Esophagus (tissue), 2 donors: ENCODE results near the gene GRB10. TPM values are rescaled to one million over a fixed set of nuclear protein-coding genes. Genes with fewer than 3 reads are reported as not detected.

Experiments
- H3K27ac ChIP-seq, 2 donors: one replicate each; pipeline ENCODE4 v1.5.1; 2013; ENCODE audit warnings: low read depth in 2 of 2, mild to moderate bottlenecking in 2 of 2, inconsistent platforms in 1 of 2, low read length in 1 of 2, moderate library complexity in 1 of 2
- H3K27me3 ChIP-seq, 2 donors: one replicate each; pipeline ENCODE4 v1.6.1; 2013; ENCODE audit warnings: low read length in 2 of 2, control low read depth in 1 of 2, mild to moderate bottlenecking in 1 of 2; ENCODE audit not compliant: insufficient read depth in 2 of 2, control insufficient read depth in 1 of 2
- H3K36me3 ChIP-seq, 2 donors: one replicate each; pipeline ENCODE4 v1.6.1; 2013; ENCODE audit warnings: low read length in 1 of 2; ENCODE audit not compliant: control insufficient read depth in 2 of 2, insufficient read depth in 2 of 2
- H3K4me1 ChIP-seq, 2 donors: one replicate each; pipeline ENCODE4 v1.6.1; 2013; ENCODE audit warnings: low read length in 1 of 2; ENCODE audit not compliant: control insufficient read depth in 2 of 2, insufficient read depth in 2 of 2
- H3K4me3 ChIP-seq, 2 donors: one replicate each; pipeline ENCODE4 v1.5.1; 2013; ENCODE audit warnings: low read length in 2 of 2, mild to moderate bottlenecking in 2 of 2, low read depth in 1 of 2, moderate library complexity in 1 of 2
- H3K9me3 ChIP-seq, 2 donors: one replicate each; pipeline ENCODE4 v1.6.1; 2013; ENCODE audit warnings: mild to moderate bottlenecking in 2 of 2, low read depth in 1 of 2, low read length in 1 of 2, moderate library complexity in 1 of 2; ENCODE audit not compliant: control insufficient read depth in 2 of 2, insufficient read depth in 1 of 2
- WGBS, 2 donors: extraction: QIAGEN DNeasy Blood & Tissue Kit; methylation state at CpG; one replicate each; pipeline ENCODE4 v1.1.7; 2013; 5-methylcytosine and 5-hydroxymethylcytosine counted together
- polyA plus RNA-seq, 2 donors: library from polyadenylated mRNA; stranded (reverse); fragments of 200-250 nt; gene quantifications; one replicate each; pipeline ENCODE4 v1.2.3, GENCODE V29; 2013
- donor health status: healthy with polysubstance abuse.
- donor health status: Bipolar disorder and iron deficiency.

Gene GRB10
- polyA plus RNA-seq, 2 donors: 4.0 to 5.0 TPM

DNA sequence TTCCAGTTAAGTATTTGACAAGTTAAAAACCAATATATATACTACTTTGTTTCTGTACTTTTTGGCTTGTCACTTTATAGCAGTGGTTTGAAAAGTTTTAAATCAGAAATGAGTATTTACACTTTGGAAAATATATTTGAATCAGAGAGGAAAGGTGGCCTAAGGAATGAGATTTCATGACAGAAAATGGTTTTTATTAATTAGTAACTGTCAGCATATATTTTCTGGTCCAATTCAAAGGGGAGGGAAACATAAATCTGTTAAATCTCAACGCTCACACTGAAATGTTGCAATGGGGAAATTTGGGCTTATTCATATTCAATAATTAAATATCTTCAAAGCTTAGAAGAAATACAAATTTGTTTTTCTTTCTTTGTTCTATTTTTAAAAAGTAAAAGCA lies 100.1 kb downstream of the GRB10 start:
- H3K4me3 ChIP-seq: no peak overlapping the region
- no peaks in the 10 kb centered on the region for H3K9me3 ChIP-seq
- WGBS, 2 donors: 92 to 97% methylated on average over 1 of the region's 1 CpG
- H3K27ac ChIP-seq: no peak overlapping the region
- H3K4me1 ChIP-seq: peaks cover 0 to 4% of the 10 kb centered on the region in 2 donors
- no peaks in the 10 kb centered on the region for H3K27me3 ChIP-seq
- no peaks in the 10 kb centered on the region for H3K36me3 ChIP-seq

DNA sequence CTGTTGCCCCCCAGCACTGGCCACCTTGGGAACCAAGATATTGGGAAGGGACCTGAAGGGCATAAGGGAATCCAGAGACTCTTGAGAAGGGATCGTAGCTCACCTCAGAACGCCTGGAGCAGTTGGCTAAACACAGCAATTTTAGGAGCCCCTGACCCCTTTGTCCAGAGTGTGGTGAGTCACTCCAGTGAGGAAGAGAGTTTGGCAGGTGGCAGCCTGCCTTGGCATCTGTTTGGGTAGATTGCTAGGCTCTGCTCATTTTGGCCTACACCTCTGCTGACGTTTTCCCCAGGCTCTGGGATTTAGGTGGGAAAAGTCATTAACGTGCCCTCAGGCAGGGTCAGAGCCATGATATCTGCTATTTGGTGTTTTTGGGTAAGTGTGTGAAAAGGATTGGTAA lies 100.6 kb downstream of the GRB10 start:
- 29 to 43% methylated on average over 4 of the region's 4 CpGs for WGBS, 2 donors
- Histone ChIP-seq H3K27ac (no peak overlapping the region), H3K4me1 (peaks cover 0 to 1% of the 10 kb centered on the region in 2 donors), H3K36me3 (no peaks in the 10 kb centered on the region), H3K9me3 (no peaks in the 10 kb centered on the region), H3K27me3 (no peaks in the 10 kb centered on the region), H3K4me3 (no peak overlapping the region)

DNA sequence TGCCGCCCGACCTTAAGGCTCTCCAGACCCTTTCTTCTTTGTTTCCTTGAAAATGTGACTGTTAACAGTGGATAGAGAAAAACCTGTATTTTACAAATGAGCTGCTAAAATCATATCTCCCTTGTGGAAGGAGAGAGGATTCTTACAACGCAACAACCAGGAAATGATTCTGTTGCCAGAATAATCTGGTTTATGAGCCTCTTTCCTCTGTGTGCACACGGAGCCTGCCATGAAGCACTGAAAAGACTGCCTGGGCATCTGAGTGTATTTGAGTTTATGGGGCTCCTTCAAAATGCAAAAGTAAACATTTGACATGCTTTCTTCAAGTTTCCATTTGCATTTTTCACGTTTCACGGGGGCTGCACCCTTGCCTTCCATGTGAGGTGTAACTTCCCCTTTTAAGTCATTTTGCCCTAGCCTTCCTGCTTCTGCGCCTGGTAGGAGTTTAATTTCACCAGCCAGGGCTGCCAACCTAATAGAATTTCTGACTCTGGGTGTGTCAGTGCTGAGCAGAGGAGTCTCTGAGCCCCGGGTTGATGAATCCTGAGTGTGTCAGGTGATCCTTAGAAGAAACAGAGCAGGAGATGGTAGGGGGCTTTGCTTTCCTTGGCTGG lies 101.2 kb downstream of the GRB10 start:
- Histone ChIP-seq H3K9me3 (no peaks in the 10 kb centered on the region), H3K4me1 (peaks cover 0 to 1% of the 10 kb centered on the region in 2 donors), H3K27ac (no peak overlapping the region), H3K36me3 (no peaks in the 10 kb centered on the region), H3K27me3 (no peaks in the 10 kb centered on the region), H3K4me3 (no peak overlapping the region)
- WGBS, 2 donors: 52 to 58% methylated on average over 8 of the region's 8 CpGs

DNA sequence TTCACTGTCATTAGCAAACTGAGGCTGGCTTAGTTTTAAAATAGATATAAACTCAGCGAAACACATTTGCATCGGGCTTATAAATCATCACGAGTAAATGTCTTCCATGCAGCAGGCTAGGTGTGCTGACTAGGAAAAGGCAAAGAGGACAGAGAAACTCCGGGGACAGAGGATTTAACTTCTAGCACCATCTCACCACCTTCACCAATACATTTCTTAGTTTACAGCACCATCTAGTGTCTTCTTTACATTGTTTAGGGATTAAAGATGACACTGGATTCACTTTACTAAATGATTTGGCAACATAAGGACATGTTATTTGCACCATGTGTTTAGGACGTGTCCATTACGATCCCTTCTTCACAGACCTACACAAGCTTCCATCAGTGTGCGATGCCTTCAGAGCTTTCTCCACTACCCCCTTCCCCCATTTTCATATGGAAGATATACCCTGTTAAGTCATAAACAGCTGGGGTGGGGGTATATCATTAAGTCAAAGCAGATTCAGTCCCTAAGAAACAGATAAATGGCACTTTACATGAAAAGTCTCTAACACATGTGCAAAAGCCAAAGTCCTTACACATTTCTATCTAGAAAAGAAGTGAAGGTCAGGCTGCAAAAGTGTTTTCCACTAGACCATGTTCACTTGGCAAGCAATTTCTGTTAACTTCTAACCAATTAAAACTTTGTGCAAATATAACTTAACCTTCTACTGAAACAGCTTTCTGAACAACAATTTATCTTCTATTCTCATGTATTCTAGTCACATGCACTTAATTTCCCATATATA lies 103.3 kb downstream of the GRB10 start:
- 51 to 55% methylated on average over 7 of the region's 7 CpGs for WGBS, 2 donors
- Histone ChIP-seq H3K27me3 (no peaks in the 10 kb centered on the region), H3K27ac (no peak overlapping the region), H3K4me3 (no peak overlapping the region), H3K9me3 (no peaks in the 10 kb centered on the region), H3K4me1 (peaks cover 0 to 1% of the 10 kb centered on the region in 2 donors), H3K36me3 (peaks cover 0 to under 1% of the 10 kb centered on the region in 2 donors)

DNA sequence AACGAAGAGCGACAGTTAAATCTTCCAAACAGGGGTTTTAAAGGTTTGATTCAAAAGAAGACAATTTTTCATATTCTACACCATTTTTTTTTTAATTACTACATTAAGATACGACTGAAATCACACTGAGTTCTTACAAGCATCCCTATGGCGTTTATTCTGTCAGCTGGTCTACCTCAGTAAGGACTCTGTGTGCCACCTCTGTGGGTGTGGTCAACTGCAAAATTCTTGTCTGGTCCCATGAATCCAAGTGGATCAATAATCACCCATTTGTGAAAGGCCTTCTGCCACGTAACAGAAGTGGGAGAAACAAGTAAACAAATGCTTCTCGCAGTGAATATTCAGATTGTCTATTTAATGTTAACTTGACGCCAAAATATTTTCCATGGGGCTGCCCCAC lies 104.1 kb downstream of the GRB10 start:
- 67 to 85% methylated on average over 7 of the region's 7 CpGs for WGBS, 2 donors
- no peaks in the 10 kb centered on the region for H3K9me3 ChIP-seq
- H3K4me1 ChIP-seq: peaks cover 0 to 1% of the 10 kb centered on the region in 2 donors
- no peaks in the 10 kb centered on the region for H3K27me3 ChIP-seq
- no peak overlapping the region for H3K27ac ChIP-seq
- H3K4me3 ChIP-seq: no peak overlapping the region
- peaks cover 0 to 4% of the 10 kb centered on the region in 2 donors for H3K36me3 ChIP-seq

DNA sequence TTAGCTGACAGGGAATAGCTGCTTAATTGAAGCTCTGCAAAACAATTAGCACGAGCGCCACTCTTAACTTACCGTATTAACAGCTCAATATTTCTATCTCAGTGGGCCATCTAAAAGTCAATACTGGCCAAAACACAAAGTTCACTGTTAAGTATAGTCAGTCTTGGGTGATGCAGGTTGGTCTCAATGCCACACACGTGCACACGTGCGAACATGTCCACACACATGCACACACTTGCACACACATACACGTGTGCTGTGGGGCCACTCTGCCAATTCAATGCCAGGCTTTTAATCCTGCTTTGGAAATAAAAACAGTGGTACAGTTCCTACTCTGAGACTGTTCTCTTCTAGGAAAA lies 105.1 kb downstream of the GRB10 start:
- Histone ChIP-seq H3K27ac (no peak overlapping the region), H3K36me3 (peaks cover 0 to 4% of the 10 kb centered on the region in 2 donors), H3K9me3 (no peaks in the 10 kb centered on the region), H3K4me3 (no peak overlapping the region), H3K27me3 (no peaks in the 10 kb centered on the region), H3K4me1 (peaks cover 0 to 1% of the 10 kb centered on the region in 2 donors)
- WGBS, 2 donors: 61 to 63% methylated on average over 7 of the region's 7 CpGs

DNA sequence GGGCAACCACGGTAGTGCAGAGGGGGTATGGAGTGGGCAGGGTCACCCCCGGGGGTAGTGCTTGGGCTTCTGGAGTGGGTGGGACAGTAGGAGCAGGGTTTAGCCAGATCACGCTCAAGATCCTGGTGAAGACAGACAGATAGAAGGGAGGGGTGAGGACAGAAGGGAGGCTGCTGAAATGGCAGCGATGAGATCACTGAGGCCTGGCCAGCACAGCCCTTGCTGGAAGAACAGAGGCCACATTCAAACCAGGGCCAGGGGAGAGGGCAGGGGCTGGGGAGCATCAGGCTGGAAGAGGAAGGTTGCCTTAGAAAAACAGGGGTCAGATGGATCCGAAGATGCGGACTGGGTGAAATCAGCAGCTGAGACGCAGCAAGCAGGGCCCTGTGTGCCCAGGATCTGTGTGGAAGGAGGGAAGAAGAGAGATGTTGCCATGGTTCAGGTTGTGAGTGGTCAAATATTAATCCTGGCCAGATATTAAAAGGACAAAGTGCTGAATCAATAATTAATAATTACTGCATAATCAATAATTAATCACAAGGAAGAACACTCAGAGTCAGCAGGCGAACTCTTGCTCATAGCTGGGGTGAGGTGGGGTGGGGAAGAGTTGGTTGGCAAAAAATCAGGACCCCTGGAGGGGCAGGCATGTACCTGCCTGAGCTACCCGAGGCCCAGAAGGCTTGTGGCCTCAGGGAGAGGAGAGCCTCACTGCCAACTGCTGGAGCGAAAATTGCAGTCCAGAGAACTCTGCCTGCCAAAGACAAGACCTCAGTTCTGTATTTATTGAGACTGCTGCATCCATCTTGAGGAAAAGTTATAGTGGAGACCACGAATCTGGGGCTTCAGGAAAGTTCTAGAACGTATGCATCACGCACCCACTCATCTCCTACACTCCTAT lies 105.7 kb downstream of the GRB10 start:
- Histone ChIP-seq H3K4me1 (peaks cover 0 to 1% of the 10 kb centered on the region in 2 donors), H3K4me3 (no peak overlapping the region), H3K27me3 (no peaks in the 10 kb centered on the region), H3K36me3 (peaks cover 0 to 4% of the 10 kb centered on the region in 2 donors), H3K27ac (no peak overlapping the region), H3K9me3 (no peaks in the 10 kb centered on the region)
- WGBS, 2 donors: 63 to 71% methylated on average over 13 of the region's 13 CpGs

DNA sequence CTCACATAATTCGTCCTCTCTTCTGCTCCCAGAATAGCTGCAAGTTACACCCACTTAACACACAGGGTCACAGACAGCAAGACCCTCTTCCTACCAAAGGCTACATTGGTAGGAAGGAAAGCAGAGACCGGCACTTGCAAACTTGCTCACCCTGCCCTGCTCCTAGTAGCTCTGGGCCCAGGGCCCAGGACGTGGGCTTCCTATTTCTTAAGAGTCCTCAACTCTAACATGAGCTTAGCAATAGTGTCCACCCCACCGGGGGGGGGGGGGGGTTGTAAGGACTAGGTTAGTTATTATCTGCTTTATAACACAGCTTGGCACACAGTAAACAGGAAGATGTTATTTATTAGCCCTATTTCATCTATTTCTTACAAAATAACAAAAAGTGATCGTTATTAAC lies 106.6 kb downstream of the GRB10 start:
- peaks cover 0 to 4% of the 10 kb centered on the region in 2 donors for H3K36me3 ChIP-seq
- no peak overlapping the region for H3K4me3 ChIP-seq
- peaks cover 0 to 1% of the 10 kb centered on the region in 2 donors for H3K4me1 ChIP-seq
- H3K27ac ChIP-seq: no peak overlapping the region
- 60 to 77% methylated on average over 5 of the region's 5 CpGs for WGBS, 2 donors
- no peaks in the 10 kb centered on the region for H3K9me3 ChIP-seq
- H3K27me3 ChIP-seq: no peaks in the 10 kb centered on the region
